Bone marrow (tissue), 2 donors: ENCODE results near the gene NRXN3.
A peak's percentile ranks its signal among the peaks of the same experiment; 100 is the strongest.
"Not testable (repeated sequence)": the region's sequence is repeated elsewhere in the genome, so short reads cannot be mapped to it uniquely, and the experiment has no call there.

Source experiments
- DNase-seq, 2 donors: peaks; one replicate each; lab custom pipeline; 2025; lab: John Stamatoyannopoulos, UW

NRXN3 gene

DNA sequence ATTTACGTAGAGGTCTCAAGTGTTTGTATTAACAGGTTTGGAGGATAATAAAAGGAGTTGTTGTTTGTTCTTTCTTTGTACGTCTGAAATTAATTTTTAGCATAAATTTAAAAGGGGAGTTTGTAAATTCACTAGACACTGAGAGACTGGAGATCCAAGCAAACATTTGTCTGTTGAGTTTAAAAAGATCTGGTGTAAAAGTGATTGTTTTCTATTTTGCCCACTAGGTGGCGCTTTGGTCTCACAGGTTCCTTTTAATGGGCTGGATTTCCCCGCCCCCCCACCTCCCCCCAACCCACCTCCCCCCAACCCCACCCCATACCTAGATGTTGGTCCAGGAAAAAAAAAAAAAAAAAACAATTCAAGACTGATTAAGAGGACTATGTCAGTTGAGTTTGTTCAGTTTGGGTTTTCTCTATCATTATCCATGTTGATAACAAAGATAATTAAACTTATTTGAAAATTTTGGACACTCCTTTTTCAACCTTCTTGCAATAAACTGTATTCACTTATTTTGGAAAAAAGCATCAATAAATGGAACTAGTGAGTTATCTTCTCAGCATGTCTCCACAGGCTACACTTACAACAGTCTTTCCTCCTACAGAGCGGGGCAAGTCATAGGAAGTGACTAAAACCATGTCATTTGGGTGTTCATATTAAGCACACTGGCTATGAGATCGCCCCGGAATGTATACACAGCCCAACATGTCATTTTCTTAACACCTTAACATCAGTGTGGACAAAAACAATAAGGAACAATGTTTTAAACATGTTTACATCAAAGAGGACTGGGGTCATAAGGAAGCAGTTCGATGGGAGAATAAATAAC is 841.1 kb downstream of the NRXN3 start:
- no peak for DNase-seq

DNA sequence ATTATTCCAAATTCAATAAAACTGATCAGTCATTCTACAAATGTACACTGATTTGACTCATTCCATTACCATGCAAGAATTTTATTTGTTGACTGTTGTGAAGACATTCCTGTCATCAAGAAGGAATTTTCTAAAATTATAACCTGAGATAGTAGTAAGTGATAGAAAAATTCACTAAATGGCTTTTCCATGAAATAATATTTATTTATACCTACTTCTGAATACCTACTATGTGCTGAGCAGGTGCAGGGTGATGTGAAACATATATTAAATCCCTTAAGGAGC is 841.7 kb downstream of the NRXN3 start:
- DNase-seq = no peak

DNA sequence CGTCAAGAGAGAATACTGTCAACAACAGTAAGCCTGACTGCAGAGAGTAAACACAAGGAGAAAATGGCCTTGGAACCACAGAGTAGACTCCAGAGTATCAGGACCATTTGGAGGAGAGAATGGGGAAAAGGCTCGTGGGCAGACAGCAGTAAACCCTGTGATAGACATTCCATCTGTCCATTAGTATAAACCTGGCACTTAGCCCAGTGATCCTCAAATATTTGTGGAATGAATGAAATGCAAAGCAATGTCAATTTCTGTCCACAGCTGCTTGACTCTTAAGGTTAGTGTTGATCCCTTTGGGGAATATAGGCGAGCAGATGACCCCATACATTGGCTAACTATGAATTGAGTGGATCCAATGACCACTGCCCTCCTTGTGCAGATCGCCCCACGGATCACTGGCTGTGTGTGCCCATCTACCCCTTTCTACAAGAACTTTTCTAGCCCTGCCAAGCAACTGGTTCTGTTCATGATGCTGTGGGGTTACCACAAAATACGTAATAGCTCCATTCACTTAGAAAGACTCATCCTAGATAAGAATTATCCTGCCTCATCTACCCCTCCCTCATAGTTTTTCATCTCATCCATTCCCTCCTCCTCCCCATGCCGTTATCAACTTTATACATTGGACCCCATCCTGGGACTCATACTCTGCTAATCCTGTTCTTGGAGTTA is 846.8 kb downstream of the NRXN3 start:
- DNase-seq = no peak

DNA sequence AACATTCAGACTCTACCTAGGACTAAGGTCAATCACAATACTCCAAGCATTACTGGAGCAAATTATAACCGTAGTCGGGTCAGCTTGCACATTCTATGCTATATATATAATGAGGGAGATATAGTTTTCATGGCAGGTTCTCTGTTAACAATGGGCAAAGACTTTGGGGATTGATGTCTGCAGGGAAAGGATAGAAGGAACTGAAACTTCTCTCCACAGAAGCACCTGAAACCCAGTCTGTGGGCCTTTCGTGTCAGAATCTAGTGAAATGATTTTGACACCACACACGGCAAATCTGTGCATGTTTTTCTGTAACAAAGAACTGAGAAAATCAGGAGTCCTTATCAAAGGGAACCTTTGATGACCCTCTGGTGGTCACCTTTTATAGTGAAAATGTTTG is 847.4 kb downstream of the NRXN3 start:
- no peak for DNase-seq

DNA sequence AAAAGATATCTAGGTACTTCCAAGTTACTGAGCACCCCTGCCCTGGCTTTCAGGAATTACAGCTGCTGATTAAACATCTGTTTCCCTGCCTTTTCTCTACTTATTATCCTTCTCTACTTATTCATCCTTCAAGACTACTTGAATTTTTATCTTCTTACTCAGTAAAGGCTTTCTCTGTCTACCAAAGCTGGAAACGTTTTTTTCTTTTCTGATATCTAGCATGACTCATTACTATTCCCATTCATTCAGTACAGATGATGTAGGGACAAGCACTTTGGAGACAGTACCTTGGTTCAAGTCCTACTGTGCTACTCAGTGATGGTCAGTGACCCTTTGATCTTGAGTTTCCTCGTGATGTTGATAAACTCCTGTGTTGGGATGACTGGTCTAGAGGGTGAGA is 848.7 kb downstream of the NRXN3 start:
- no peak for DNase-seq

DNA sequence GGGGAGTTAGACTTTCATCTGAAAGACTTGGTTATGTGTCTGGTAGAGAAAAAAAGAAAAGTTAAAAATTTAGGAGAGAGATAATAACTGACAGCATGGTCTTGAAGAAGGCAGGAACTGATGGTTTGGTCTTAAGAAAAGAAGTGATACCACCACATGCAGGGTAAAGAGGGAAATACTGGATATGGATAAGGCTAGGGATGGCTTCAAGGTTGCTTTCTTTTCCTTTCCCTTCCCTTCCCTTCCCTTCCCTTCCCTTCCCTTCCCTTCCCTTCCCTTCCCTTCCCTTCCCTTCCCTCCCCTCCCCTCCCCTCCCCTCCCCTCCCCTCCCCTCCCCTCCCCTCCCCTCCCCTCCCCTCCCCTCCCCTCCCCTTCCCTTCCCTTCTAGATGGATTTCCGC is 849.7 kb downstream of the NRXN3 start:
- DNase-seq = not testable (repeated sequence)

DNA sequence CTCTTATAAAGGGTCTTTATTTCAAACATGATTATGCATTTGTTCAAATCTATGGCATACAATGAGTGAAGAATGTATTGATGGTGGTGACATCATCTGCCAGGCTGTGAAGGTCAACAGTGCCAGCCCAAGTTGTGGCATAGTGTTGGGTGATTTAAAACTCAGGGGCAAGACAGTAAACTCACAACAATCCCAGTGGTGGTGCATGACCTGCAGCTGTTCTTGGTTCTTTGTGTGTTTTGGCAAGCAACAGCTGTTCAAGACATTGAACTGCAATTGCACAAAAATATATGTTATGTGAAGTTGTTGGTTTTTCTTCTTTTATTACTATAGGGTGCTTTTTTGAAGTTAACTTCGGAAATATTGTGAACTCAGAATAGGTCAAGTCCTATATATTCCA is 851.6 kb downstream of the NRXN3 start:
- DNase-seq = no peak

DNA sequence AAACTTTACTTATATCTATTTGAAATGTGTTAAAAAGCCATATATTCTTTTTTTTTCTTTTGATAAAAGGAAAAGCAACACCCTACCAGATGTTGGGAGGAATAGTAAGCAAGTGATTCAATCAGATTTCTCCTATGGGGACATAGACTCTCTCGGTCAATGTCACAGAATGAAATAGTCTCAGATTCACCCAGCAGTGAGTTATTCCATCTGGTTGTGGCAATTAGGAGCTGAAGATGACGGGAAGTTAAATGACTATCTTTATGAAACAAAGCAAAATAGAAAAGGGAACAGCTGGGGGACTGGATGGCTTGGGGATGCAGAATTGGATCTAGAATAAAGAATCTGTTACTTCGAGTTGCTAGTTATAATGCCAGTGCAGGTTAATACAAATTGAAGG is 857.0 kb downstream of the NRXN3 start:
- no peak for DNase-seq

DNA sequence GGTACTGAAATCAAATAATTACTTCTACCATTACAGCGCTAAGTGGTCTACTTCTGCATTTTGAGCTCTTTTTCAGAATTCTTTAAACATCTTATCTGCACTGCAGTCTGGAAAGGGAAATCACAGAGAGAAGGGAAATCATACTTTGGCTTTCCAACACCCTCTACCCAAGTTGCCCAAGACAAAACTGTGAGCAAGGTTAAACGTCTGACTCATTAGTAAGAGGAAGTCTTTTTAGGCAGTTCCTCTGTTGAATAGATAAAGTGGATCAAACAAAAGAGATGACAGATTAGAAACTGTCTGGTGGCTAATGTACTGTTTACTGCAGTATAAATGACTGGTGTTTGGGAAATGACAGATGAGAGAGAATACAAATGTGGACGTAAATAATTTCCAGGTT is 858.1 kb downstream of the NRXN3 start:
- DNase-seq = peak in 1 of 2 donors; percentile 86

DNA sequence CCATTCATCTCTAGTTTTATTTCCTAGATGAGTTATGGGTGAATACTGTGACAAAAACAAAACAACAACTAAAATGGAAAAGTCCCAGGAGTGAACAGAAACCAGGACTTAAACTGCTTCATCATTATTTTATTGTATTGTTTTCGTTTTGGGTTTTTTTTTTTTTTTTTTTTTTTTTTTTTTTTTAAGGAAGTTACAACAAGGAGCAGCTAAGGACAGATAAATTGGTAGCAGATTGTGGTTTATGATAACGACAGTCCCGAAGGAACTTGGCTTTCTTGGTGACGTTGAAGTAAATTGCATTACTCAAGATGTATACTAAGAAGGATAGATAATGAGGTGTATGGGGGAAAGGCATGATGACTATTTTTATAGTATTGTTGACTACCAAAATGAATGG is 866.3 kb downstream of the NRXN3 start:
- no peak for DNase-seq

DNA sequence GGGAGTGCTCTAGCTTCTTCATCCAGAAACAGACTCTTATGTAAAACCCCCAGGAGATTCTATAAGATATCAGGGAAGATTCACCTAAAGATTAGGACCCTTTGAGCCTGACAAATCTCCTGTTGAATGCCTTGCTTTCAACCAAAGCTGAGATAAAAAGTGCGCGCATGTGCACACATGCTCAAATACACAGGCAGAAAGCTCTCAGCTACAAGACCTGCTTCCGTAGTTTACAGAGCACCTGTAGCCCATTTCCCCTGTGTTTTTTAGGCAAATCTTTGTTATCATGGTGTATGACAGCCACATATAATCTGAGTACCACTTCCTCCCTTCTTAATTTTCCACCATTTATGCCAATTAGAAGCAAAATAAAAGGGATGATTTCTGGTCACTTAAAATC is 866.9 kb downstream of the NRXN3 start:
- no peak for DNase-seq

DNA sequence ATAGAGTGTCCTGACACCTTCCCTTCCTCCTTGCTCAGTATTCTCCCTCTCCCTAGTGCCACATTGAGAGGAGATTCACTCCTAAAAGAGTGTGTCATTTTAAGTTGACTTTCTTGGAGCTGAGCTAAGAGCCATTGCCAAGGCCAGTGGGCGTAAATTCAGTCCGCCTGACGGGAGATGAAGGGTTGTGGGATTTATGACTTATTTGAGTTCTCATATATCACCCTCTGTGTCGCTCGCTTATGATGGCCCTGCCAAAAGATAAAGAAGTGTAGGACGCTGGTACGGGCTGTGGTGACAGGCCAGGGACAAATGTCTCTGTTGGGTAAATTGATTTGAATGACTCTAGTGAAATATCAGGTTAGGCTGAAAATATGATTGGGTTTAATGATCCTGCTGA is 867.4 kb downstream of the NRXN3 start:
- DNase-seq = no peak

DNA sequence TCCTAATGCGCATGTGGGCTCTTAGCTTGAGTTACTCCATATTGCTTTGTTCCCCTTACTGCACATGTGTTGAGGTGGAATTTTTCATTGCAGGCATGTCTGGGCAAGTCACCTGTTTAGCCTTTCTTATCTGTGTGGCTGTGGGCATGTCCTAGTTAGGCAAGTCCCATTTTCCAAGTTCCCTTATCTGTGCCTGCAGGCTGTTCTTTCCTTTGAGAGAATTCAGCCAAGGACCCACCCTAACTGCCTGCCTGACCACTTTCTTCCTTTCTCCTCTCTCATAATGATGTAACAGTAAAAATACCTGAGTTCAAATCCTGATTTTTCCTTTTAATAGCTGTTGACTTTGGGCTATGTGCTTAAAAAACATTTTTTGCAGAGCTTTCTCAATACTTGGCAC is 870.6 kb downstream of the NRXN3 start:
- no peak for DNase-seq

DNA sequence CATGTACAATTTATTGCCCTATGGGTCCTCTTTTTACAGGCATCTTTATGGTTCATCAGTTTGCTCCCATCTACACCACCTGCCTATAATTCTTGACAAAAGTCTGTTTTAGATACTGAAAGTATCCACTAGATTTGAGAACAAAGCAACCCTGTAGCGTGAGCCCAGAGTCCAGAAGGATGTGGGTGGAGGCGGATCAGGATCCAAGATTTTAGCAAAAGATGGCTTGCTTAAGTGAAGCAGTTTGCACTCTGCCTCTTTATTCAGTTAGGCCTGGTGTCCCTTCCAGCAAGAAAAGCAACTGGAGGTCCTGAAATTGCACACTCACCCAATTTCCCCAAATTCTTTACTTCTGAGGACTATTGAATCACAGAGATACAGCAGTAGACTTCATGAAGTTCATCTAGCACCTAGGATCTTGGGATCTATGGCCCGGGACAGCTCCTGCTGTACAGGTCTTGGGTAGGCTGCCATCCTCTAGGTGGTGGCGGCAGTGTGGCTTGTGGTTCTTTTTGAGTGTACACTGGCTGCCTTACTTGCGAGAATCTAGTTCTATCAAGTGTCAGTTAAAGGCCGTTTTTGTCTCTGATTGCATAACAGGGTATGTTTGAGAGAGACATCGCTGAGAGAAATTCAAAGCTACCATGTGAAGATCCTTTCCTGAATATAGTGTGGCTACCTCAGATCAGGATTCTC is 873.2 kb downstream of the NRXN3 start:
- no peak for DNase-seq

DNA sequence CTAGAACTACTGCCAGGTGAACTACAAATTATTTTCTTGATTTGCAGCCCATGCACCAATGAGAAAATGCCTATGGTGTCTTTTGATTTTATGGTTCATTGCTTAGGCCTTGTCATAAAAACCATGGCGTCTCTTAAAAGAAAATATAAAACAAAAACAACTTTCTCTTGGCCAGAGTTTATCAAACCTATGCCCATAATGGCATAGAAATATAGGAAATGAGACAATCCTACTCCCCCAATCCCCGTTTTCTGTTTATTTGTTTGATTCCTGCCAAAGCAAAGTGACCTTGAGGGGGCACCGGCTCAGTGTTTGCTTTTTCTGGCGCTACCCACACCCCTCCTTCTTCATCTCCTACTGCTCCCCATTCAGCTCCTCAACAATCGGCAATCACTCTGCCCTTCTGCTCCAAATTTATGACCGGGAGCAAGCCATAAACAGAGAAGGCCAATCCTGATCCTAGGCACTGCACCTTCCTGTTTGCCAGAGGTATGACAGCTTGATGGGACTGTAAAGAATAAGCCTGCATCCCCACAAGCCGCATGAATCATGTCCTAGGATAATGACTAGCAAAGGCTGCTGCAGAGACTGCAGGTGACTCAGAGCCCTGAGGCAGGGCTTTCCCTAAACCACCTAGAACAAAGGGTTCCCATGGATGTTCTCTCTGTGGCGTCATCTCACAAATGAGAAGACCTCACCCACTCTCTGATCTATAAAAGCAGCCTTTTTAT is 874.9 kb downstream of the NRXN3 start:
- no peak for DNase-seq

DNA sequence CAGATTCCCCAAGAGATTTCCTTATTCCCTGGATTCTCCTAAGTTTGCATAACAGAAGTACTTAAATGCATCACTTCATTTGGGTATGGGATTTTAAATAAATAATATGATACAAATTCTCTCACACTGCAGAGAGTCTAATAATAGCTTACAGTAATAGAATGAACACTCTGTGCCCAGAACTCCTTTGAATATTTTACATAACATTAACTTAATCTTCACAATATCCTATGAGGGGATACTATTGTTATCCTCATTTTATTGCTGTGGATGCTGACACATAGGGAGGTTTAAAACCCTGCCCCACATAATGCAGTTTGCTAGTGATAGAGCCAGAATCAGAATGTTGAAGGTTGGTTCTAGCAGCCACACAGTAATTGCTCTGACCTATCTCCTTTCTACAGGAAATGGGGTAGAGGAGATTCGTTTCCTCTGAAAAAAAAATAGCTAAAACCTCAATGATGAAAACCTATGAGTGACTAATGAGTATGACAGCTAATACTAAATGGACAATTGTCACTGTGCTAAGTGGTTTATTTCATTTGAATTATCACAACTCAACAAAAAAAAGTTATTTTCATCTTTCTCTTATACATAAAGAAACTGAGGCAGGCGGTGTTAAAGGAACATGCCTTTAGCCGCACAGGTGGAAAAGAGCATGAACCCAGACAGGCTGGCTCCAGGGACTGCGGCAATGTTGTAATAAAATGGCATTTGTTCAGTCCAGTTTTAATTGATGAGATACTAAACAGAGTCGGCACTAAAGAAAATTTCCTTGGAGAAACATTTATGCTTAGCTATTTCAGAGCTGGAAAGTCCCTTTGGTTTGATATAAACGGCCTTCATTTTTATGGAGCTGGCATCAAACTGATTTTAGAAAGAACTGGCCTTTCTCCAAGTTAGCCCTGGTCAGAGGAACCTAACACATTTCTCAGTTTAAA is 880.9 kb downstream of the NRXN3 start:
- DNase-seq = peak in 1 of 2 donors; percentile 5

DNA sequence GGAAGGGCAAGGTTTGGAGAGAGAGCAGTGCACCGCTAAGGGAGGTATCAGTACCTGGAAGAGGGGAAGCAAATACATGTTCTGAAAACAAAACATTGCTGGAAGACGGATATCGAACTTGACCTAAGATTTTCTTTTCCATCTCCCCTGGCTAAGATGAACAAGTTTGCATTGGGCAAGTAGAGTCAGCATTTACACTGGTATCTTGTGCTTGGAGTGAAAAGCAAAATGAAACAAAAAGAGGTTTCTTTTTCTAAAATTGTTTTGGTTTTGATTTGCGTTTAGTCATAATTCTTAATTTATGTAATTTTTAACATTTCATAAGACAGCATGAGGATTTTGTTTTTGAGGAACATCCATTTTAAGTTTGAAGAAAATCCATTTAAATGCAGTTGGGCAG is 881.6 kb downstream of the NRXN3 start:
- DNase-seq = no peak

DNA sequence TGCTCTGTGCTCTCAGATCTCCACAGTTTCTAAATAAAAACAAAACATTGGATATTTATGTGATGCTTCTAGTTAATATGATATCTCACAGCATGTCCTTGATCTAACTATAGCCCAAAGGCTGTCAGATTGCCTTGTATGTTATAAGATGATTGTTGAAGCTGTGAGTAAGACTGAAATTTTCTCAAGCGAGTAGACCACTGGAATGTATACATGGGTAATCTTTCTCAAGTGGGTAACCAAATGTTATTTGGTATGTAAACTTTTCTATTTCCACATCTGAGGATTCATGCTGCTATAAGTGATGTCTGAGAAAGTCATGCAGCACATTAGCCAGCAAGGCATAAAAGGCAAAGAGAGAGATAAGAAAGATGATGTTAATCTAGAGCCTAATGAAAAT is 886.7 kb downstream of the NRXN3 start:
- DNase-seq = no peak

DNA sequence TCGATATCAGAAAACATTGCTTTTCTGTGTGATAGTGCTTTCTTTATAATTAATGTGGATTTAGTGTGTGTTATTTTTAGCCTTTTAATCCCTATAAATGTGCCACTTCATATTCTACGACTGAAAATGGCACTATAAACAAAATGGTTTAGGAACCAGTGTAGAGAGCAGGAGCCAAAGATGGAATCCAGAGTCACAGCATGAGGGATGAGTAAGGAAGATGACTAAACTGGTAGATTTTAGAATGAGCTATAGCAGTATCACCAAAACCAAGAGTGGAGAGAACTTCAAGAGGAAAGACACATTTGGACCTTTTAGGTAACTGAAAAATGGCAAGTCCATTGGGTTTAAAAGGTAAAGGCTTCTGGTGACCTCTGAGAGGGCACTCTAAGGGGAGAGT is 887.2 kb downstream of the NRXN3 start:
- DNase-seq = no peak

DNA sequence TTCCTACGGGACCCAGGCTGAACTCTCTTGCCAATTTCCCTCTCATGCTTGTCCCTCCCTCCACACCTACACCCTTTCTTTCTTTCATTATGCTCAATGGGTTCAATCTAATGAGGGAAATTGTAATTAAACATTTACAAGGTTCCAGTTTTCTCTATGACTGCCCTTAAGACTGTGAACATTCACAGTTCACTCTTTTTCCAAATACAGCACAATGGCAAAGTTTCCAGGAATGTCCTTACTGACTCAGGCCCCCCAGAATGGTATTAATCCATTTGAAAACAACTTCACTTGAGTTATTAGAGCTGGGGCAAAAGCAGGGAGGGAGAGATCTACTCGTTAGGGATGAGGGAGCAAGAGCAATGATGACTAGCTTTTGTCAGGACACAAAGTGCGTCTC is 892.1 kb downstream of the NRXN3 start:
- no peak for DNase-seq

DNA sequence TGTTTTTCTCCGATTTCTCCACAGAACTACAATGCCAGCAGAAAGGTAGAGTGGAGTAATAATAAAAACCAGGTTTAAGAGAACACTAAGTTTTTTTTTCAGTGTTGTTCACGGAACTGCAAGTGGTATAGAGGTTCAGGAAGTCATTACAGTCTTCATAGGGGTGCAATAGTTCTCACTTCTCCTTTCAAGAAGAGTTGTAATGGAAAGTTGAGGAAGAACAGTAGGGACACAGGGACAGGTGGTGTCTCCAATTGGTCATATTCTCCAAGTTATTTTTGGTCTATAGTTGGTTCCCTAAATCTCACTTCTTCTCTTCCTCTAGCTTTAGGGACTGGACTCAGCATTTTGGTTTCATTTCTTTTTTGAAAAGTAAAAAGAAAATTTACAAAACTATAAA is 894.0 kb downstream of the NRXN3 start:
- no peak for DNase-seq

DNA sequence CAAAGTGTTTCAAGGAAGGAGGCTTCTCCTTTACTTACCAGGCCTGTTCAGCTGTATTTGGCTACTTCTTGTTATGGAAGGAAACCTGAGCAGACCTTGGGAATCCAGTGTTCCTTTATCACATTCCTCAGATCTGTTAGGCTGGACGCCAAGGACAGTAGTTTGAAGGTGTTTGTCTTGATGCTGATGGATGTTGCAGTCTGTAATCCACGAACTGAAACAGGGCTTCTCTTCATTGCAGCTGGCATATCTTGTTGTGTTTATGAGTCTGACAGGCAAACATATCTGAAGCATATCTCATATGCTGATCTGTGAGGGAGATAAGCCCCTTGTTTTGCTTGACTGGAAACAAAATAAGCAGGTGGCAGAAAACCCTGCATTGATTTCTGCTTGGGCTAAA is 904.3 kb downstream of the NRXN3 start:
- no peak for DNase-seq
